ENCODE results near the gene TNFSF18.

TNFSF18 gene

DNA sequence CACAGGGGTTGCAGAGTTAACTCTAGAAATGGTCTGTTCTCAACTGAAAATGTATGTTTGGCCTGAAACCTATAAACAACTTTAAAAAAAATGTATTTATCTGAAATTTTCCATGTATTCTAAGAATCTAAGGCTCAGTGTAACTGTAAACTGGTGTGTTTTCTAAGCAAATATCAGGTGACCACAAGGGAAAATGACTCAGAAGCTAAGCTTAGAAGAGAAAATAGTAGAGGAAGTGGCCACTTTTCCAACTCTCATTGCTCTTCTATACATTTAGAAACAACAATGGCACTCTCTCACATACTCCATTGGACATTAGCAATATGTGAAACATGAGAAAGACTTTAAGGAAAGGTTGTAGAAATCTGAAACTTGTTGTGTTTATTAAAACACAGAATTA is 7.5 kb downstream of the TNFSF18 start:
- Histone ChIP-seq H3K4me1 (no peaks in the 10 kb centered on the region), H3K27ac (no peak overlapping the region), H4K20me1 (no peaks in the 10 kb centered on the region), H3K36me3 (no peaks in the 10 kb centered on the region), H3K9ac (no peak overlapping the region), H3K27me3 (no peaks in the 10 kb centered on the region), H3K4me2 (no peak overlapping the region), H3K9me3 (no peaks in the 10 kb centered on the region), H3K4me3 (no peak overlapping the region)
- no peak for TF ChIP-seq Cebpa-rat (IDR thresholded peaks at IDR 0.05)

DNA sequence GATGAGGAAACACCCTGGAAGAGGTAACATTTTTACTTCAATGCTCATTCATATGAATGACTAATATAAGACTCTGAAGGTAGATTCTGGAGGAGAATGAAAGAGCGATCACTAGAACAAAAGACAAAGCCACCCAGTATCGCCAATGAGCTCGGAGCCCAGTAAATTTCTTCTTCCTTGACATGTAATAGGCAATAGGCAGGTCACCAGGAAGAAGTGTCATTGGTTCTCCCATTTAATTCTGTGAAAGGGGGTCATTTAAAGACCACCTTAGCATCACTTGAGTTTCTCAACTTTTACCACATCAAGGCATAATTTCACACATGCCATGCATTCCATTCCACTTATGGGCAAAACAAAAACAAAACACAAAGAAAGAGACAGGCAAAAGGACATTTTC is 7.9 kb downstream of the TNFSF18 start:
- no peak overlapping the region for H3K4me2 ChIP-seq
- no peak overlapping the region for H3K27ac ChIP-seq
- H3K9ac ChIP-seq = no peak overlapping the region
- no peaks in the 10 kb centered on the region for H3K27me3 ChIP-seq
- TF ChIP-seq Cebpa-rat (IDR thresholded peaks at IDR 0.05) = no peak
- H3K4me3 ChIP-seq = no peak overlapping the region
- H3K36me3 ChIP-seq = no peaks in the 10 kb centered on the region
- no peaks in the 10 kb centered on the region for H4K20me1 ChIP-seq
- H3K4me1 ChIP-seq = no peaks in the 10 kb centered on the region
- H3K9me3 ChIP-seq = no peaks in the 10 kb centered on the region

DNA sequence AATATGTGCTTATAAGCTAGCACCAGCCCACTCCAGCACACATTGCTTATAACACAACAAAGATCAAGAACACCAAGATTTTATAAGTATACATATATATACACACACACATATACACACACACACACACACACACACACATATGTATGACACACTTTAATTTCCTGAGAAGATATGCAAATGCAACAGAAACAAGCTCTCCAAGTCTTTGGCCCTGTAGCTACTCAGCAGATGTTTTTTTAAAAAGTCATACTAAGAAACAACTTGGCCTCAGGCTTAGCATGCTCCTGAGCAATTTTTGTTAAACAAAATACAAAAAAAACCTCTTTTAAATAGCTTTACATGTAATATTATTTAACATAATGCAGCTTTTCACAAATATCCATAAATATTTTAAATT is 11.1 kb downstream of the TNFSF18 start:
- Histone ChIP-seq H3K9me3 (no peaks in the 10 kb centered on the region), H4K20me1 (no peaks in the 10 kb centered on the region), H3K4me1 (no peaks in the 10 kb centered on the region), H3K27me3 (no peaks in the 10 kb centered on the region), H3K4me3 (no peak overlapping the region), H3K4me2 (no peak overlapping the region), H3K27ac (no peak overlapping the region), H3K9ac (no peak overlapping the region), H3K36me3 (no peaks in the 10 kb centered on the region)
- no peak for TF ChIP-seq Cebpa-rat (IDR thresholded peaks at IDR 0.05)

DNA sequence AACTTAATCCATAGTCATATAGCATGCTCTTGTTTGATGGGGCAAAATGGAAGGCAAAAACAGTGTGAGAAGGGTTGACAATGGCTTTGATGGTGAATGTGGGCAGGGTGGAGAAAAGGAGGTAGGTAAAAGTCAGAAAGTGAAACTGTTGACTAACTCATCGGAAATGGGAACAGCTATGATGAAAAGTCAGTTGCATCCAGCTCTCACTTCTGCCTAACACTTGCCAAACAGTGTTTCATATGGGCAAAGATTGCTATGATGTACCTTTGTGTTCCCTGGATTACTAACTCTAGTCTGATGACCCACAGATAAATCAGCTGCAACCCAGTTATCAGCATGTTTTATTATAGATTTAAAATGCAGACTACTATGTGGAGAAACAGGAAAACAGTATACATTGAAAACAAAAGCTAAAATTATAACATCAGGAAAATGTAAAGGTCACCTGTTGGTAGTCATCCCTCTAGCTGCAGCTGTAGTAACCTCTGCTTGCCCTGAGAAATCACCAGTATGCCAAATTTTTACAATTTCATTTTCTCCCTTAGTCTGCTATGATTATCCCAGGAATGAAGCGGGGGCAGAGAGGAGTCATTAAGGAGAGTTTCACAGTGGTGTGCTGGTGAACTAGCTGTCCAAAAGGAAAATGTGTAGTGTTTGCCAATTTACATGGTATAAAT is 11.7 kb downstream of the TNFSF18 start:
- Histone ChIP-seq H3K27me3 (no peaks in the 10 kb centered on the region), H3K4me2 (no peak overlapping the region), H3K4me3 (no peak overlapping the region), H3K9me3 (no peaks in the 10 kb centered on the region), H3K4me1 (no peaks in the 10 kb centered on the region), H3K9ac (no peak overlapping the region), H3K27ac (no peak overlapping the region), H3K36me3 (no peaks in the 10 kb centered on the region), H4K20me1 (no peaks in the 10 kb centered on the region)
- TF ChIP-seq Cebpa-rat (IDR thresholded peaks at IDR 0.05) = no peak

DNA sequence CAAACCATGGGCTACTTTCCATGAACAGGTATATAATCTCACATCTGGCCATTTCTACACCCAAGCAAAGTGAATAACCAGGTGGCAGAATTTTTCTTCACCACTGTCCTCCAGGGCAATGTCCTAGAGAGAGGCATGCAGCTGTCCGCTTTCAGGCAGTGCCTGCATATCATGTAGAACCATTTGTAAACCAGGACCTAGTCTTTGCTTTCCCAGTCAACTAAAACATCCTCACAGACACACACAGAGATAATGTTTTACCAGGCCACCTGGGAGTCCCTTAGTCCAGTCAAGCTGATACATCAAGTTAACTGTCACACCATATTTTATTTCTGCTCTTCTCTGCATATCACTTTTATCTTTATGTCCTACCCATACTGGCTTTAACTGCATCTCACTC is 26.2 kb downstream of the TNFSF18 start:
- peaks cover 14% of the 10 kb centered on the region for H3K9me3 ChIP-seq

DNA sequence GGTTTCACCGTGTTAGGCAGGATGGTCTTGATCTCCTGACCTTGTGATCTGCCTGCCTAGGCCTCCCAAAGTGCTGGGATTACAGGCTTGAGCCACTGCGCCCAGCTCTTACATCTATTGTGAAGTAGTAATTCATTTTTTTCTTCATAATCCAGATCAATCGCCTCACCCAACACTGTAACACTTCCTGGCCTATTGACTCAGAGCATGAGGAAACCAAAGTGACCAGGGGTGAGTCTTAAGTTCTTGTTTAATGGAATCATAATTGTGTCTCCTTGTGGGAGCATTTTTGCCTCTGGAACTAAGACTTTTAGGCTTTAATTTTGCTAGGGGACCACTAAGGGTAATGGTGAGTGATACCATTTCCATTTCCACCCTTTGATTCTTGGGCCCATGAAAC is 27.4 kb downstream of the TNFSF18 start:
- H3K27ac ChIP-seq = no peak overlapping the region
- no peak overlapping the region for H3K4me3 ChIP-seq
- H4K20me1 ChIP-seq = no peaks in the 10 kb centered on the region
- no peak for TF ChIP-seq Cebpa-rat (IDR thresholded peaks at IDR 0.05)
- H3K9me3 ChIP-seq = peaks cover 14% of the 10 kb centered on the region
- no peak overlapping the region for H3K9ac ChIP-seq
- H3K4me1 ChIP-seq = peaks cover 30% of the 10 kb centered on the region
- H3K27me3 ChIP-seq = no peaks in the 10 kb centered on the region
- no peak overlapping the region for H3K4me2 ChIP-seq
- no peaks in the 10 kb centered on the region for H3K36me3 ChIP-seq

More for the DNA sequence above, 26.2 kb downstream of the TNFSF18 start:
- no peaks in the 10 kb centered on the region for H3K27me3 ChIP-seq
- no peak overlapping the region for H3K27ac ChIP-seq
- no peak overlapping the region for H3K9ac ChIP-seq
- H3K4me2 ChIP-seq = no peak overlapping the region
- H3K36me3 ChIP-seq = no peaks in the 10 kb centered on the region
- no peak overlapping the region for H3K4me3 ChIP-seq
- H3K4me1 ChIP-seq = peaks cover 18% of the 10 kb centered on the region
- H4K20me1 ChIP-seq = no peaks in the 10 kb centered on the region
- no peak for TF ChIP-seq Cebpa-rat (IDR thresholded peaks at IDR 0.05)

DNA sequence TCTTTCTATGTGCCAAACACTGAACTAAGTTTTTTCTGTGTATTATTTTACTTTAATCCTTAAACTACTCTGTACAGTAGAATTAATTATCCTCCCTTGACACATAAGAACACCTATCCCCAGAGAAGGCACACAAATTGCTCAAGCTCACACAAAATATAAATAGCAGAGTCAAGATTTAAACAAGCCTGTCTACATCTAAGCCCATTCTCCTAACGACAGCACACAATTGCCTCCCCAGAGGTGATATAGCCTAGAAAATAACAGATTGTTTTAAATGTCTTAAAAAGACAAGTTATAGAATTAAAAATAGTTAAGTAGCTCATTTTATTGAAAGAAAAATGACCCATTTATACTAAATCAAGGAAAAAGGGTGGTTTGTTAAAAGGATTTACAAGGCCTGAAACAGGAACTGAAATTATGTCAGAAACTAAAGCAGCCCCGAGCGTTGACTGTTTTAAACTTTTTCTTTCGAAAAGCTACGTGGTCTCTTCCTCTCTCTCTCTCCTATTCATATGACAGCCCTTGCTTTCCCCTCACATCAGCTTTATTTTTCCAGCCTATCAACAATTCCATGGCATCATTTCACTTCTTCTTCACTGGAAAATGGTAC is 30.5 kb downstream of the TNFSF18 start:
- Histone ChIP-seq H3K4me1 (peaks cover 61% of the 10 kb centered on the region), H4K20me1 (no peaks in the 10 kb centered on the region), H3K4me3 (no peak overlapping the region), H3K9me3 (peaks cover 12% of the 10 kb centered on the region), H3K9ac (no peak overlapping the region), H3K27ac (peak overlapping the region; percentile 52), H3K4me2 (peak overlapping the region; percentile 35), H3K27me3 (no peaks in the 10 kb centered on the region), H3K36me3 (no peaks in the 10 kb centered on the region)
- no peak for TF ChIP-seq Cebpa-rat (IDR thresholded peaks at IDR 0.05)

DNA sequence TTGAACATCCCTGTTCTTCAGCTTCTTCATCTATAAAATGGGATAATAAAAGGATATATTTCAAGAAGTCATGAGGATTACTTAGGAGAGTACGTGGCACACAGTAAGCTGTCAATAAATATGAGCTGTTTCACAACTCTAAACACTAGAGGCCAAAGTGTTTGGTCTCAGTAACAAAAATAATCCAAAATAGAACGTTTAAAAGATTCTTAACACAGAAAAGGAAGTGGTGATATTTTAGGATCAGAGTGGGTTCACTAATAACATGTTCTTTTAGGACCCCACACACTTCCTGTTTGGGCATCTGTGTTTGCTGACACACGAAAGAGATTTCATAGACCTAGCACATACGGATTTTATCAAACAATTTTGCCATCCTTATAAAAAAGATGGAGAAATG is 32.9 kb downstream of the TNFSF18 start:
- Histone ChIP-seq H3K4me2 (peak overlapping the region; percentile 74), H3K27ac (peak overlapping the region; percentile 68), H3K9ac (peak overlapping the region; percentile 31; the same call in 1 of the 2 replicates)

DNA sequence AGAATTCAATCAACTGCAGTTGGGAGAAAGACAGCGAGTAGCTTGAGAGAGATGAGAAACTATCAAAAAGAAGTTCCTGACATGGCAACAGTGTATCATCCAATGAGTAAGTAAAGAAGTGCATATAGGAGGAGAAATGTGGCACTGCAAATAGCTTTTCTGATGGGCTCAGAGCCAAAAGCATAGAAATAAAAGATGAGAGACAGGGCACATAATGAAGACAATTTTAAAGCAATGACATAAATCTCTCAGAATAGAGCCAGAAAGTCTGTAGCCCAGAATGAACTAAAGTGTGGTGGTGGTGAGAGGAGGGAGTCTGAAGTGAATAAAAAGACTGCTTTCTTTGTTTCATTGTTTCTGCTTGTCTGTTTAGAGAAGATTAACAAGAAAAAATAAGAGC is 34.3 kb downstream of the TNFSF18 start:
- Histone ChIP-seq H3K9ac (no peak overlapping the region), H3K36me3 (no peaks in the 10 kb centered on the region), H3K9me3 (no peaks in the 10 kb centered on the region; the same call in 1 of the 2 replicates), H3K27ac (0 out of 2 replicates have a peak overlapping the region, but pooled peaks have one; percentile 33), H4K20me1 (no peaks in the 10 kb centered on the region), H3K27me3 (no peaks in the 10 kb centered on the region), H3K4me1 (peaks cover 62% of the 10 kb centered on the region), H3K4me2 (peak overlapping the region; percentile 74), H3K4me3 (no peak overlapping the region)
- TF ChIP-seq Cebpa-rat (IDR thresholded peaks at IDR 0.05) = no peak

More for the DNA sequence above, 32.9 kb downstream of the TNFSF18 start:
- 0 out of 2 replicates have a peak overlapping the region, but pooled peaks have one; percentile 10 for H3K4me3 ChIP-seq
- no peak for TF ChIP-seq Cebpa-rat (IDR thresholded peaks at IDR 0.05)
- H3K27me3 ChIP-seq = no peaks in the 10 kb centered on the region
- H3K36me3 ChIP-seq = no peaks in the 10 kb centered on the region
- H3K9me3 ChIP-seq = no peaks in the 10 kb centered on the region; the same call in 1 of the 2 replicates
- no peaks in the 10 kb centered on the region for H4K20me1 ChIP-seq
- peaks cover 62% of the 10 kb centered on the region for H3K4me1 ChIP-seq

DNA sequence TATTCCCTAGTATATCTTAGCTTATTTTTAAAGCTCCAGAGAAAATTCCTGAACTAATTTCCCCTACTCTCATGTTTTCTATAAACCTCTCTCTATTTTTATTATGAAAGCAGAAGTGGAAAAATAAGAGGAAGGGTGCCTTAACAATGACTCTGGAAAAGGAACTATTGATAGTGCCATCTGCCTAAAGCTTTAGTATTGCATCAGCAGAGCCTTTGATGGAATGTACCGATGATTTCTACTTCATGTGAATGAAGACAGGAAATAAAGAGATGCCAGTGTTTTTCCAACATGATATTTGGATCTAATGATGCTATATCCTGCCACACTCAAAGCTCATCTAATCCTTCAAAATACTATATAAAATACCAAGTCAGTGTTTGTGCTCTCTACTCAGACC is 35.1 kb downstream of the TNFSF18 start:
- H3K4me2 ChIP-seq = peak overlapping the region; percentile 74
- H3K36me3 ChIP-seq = no peaks in the 10 kb centered on the region
- peak overlapping the region; percentile 33; the same call in 1 of the 2 replicates for H3K27ac ChIP-seq
- H4K20me1 ChIP-seq = no peaks in the 10 kb centered on the region
- peaks cover 54% of the 10 kb centered on the region for H3K4me1 ChIP-seq
- no peak overlapping the region for H3K4me3 ChIP-seq
- TF ChIP-seq Cebpa-rat (IDR thresholded peaks at IDR 0.05) = no peak
- no peak overlapping the region for H3K9ac ChIP-seq
- no peaks in the 10 kb centered on the region for H3K27me3 ChIP-seq
- no peaks in the 10 kb centered on the region; the same call in 1 of the 2 replicates for H3K9me3 ChIP-seq
